Upper lobe of right lung (tissue), 1 donor: ENCODE results near the gene FMN1. TPM values are rescaled to one million over a fixed set of nuclear protein-coding genes. Genes with fewer than 3 reads are reported as not detected.

ENCODE experiments used
- ATAC-seq: fragments of 200-7000 bp; cut with Tn5 transposase; one replicate; pipeline ENCODE4 v1.9.1; 2020; ENCODE audit warnings: mild to moderate bottlenecking, moderate library complexity
- DNase-seq: peaks from one replicate; pipeline ENCODE4 v3.0.0-alpha.2; 2020
- H3K27ac ChIP-seq: fragments of 200-600 bp; one replicate; pipeline ENCODE4 v1.8.0; 2022
- H3K27me3 ChIP-seq: fragments of 200-600 bp; one replicate; pipeline ENCODE4 v1.8.0; 2022; ENCODE audit warnings: mild to moderate bottlenecking
- H3K36me3 ChIP-seq: fragments of 200-600 bp; one replicate; pipeline ENCODE4 v1.8.0; 2022
- H3K4me1 ChIP-seq: fragments of 200-600 bp; one replicate; pipeline ENCODE4 v1.8.0; 2022
- H3K4me3 ChIP-seq: fragments of 200-600 bp; one replicate; pipeline ENCODE4 v1.8.0; 2022; ENCODE audit warnings: mild to moderate bottlenecking
- H3K9me3 ChIP-seq: fragments of 200-600 bp; one replicate; pipeline ENCODE4 v1.8.0; 2022
- CTCF ChIP-seq: fragments of 200-600 bp; IDR thresholded peaks from one replicate; pipeline ENCODE4 v1.8.0; 2022; ENCODE audit warnings: antibody characterized with exemption
- intact Hi-C: fragments of 100-400 bp; cut with DNase I; formaldehyde crosslinking; loops from one replicate; pipeline ENCODE4 v1.11.0; 2022
- total RNA-seq: library from RNA; stranded (reverse); fragmentation: NEBNext Ultra II Directional; extraction: Animal tissue kit (Norgen Biotek cat#: 25700); gene quantifications from one replicate; pipeline ENCODE4 v1.2.1, GENCODE V29; 2021
- donor health status: DM: no; HTN: yes; CAD: no; lungs with severe emphysema.

The FMN1 gene
- total RNA-seq, 1 donor from 2014 or later, result 33.5 TPM

- DNase-seq (no peak), ATAC-seq (no peak)
- no peak overlapping the region for H3K4me3 ChIP-seq
- intact Hi-C loops, result no loop called here
- H3K9me3 ChIP-seq, result no peaks in the 10 kb centered on the region
- TF ChIP-seq CTCF, result no peak
- H3K36me3 ChIP-seq, result peaks cover 4% of the 10 kb centered on the region
- no peaks in the 10 kb centered on the region for H3K27me3 ChIP-seq
- no peaks in the 10 kb centered on the region for H3K4me1 ChIP-seq
- no peak overlapping the region for H3K27ac ChIP-seq
Observed at GRCh38 chr15:32774022-32774421, 420.5 kb downstream of the FMN1 start.

GRCh38 chr15:32767236-32767635 is 427.3 kb downstream of the FMN1 start:
- intact Hi-C loops, result no loop called here
- TF ChIP-seq CTCF, result no peak
- H3K9me3 ChIP-seq, result no peaks in the 10 kb centered on the region
- H3K27me3 ChIP-seq, result no peaks in the 10 kb centered on the region
- H3K4me1 ChIP-seq, result no peaks in the 10 kb centered on the region
- H3K27ac ChIP-seq, result no peak overlapping the region
- no peak for DNase-seq
- no peak overlapping the region for H3K4me3 ChIP-seq
- no peaks in the 10 kb centered on the region for H3K36me3 ChIP-seq
- no peak for ATAC-seq

GRCh38 chr15:32766101-32766500 is 428.4 kb downstream of the FMN1 start:
- H3K36me3 ChIP-seq, result no peaks in the 10 kb centered on the region
- TF ChIP-seq CTCF, result no peak
- no peaks in the 10 kb centered on the region for H3K27me3 ChIP-seq
- H3K4me3 ChIP-seq, result no peak overlapping the region
- no peaks in the 10 kb centered on the region for H3K9me3 ChIP-seq
- H3K4me1 ChIP-seq, result no peaks in the 10 kb centered on the region
- DNase-seq (no peak), ATAC-seq (no peak)
- H3K27ac ChIP-seq, result no peak overlapping the region
- intact Hi-C loops, result no loop called here

- no peak for DNase-seq
- H3K27me3 ChIP-seq, result no peaks in the 10 kb centered on the region
- no peaks in the 10 kb centered on the region for H3K9me3 ChIP-seq
- intact Hi-C loops, result no loop called here
- H3K27ac ChIP-seq, result no peak overlapping the region
- H3K36me3 ChIP-seq, result no peaks in the 10 kb centered on the region
- no peak overlapping the region for H3K4me3 ChIP-seq
- no peaks in the 10 kb centered on the region for H3K4me1 ChIP-seq
- ATAC-seq, result no peak
- TF ChIP-seq CTCF, result no peak
Observed at GRCh38 chr15:32765236-32765635, 429.3 kb downstream of the FMN1 start.

GRCh38 chr15:32763295-32763694 is 431.2 kb downstream of the FMN1 start:
- intact Hi-C loops, result no loop called here
- no peak for ATAC-seq

More at GRCh38 chr15:32763295-32763694, 431.2 kb downstream of the FMN1 start:
- no peak for TF ChIP-seq CTCF
- H3K4me1 ChIP-seq, result no peaks in the 10 kb centered on the region
- DNase-seq, result no peak
- no peaks in the 10 kb centered on the region for H3K36me3 ChIP-seq
- no peak overlapping the region for H3K4me3 ChIP-seq
- H3K27ac ChIP-seq, result no peak overlapping the region
- no peaks in the 10 kb centered on the region for H3K9me3 ChIP-seq
- H3K27me3 ChIP-seq, result no peaks in the 10 kb centered on the region
